Activated CD4-positive, alpha-beta T cell treated with anti-CD3 and anti-CD28 coated beads, Interleukin-10, Interleukin-2, amounts not matched to agents 100 ng/mL and 50 ng/mL, durations not matched to agents 16 hours and 8 hours (primary cell): ENCODE results near the gene CHST8.
A peak's percentile ranks its signal among the peaks of the same experiment; 100 is the strongest.
"Not testable (repeated sequence)": the region's sequence is repeated elsewhere in the genome, so short reads cannot be mapped to it uniquely, and the experiment has no call there.

Experiments used
- DNase-seq: peaks from one replicate; pipeline ENCODE4 v3.0.0-alpha.2; 2020

Gene CHST8

DNA sequence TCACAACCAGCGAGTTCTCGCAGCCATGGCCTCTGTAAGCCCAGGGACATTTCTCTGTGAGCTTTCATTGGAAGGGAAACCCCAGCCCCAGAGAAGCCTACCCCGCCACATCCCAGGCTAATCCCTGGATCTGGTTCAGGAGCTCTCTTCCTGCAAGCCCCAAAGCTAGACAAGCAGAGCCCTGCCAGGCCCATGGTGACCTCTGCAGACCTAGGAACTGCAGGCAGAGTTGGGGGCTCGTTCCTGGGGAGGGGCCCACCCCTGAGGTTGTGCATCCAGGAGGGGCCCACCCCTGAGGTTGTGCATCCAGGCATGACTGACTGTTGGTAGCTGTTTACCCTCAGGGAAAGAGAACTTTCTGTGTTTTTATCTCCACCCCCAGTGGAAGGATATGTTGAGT, 196.7 kb downstream of the CHST8 start:
- no peak for DNase-seq

- DNase-seq, result not testable (repeated sequence)
Measured at GRCh38 chr19:33819078-33819477, 197.3 kb downstream of the CHST8 start.

DNA sequence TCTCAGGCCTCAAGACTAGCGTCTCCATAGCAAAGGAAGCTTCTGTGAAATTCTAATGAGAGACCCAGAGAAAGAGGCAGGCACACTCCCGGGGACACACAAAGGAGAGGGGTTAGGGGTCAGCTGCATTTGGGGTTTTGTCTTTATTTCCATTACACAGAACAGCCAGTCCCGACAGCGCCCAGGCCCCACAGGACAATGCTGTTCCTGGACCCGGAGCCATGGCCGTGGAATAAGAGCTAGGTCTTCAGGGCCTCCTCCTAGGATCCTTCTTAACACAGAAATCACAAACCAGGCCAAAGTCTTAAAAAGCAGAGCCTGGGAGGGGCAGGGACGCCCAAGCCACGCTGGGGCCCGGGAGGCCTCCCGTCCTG, 197.7 kb downstream of the CHST8 start:
- DNase-seq, result no peak

- peak; percentile 85 for DNase-seq
Measured at GRCh38 chr19:33819880-33820781, 198.4 kb downstream of the CHST8 start.

DNA sequence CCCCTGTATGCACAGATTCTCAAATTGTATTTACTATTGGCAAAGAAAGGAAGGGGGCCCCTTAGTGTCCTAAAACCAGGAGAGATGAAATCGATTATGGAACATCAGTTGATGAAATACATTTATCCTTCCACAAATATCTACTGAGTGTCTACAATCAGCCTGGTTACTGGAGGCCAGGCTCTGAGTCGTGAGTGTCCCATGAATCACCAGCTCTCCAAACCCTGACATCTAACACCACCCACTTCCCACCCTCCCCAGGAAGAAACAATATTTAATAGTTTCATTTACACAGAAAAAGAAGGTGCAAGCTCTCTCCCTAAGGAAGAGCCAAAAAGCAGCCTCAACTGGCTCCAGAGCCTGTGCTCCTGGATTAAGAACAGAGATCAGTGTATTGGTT, 200.1 kb downstream of the CHST8 start:
- no peak for DNase-seq
